Erythroblast (primary cell): ENCODE data around the gene SKI.

ENCODE experiments used
- GATA1 ChIP-seq: IDR thresholded peaks from 2 replicates; pipeline ENCODE4 v1.6.1; 2011; ENCODE audit warnings: low read depth, mild to moderate bottlenecking, control low read depth, low read length, moderate library complexity
- POLR2A ChIP-seq: IDR thresholded peaks from 2 replicates; pipeline ENCODE4 v1.6.1; 2011; ENCODE audit warnings: mild to moderate bottlenecking, low read length

- TF ChIP-seq POLR2A (no peak), GATA1 (no peak)
These were observed 2.8 kb downstream of the SKI start for GRCh38 chr1:2230781-2231531.
